Vagina (tissue), 2 donors: ENCODE data around the gene SGTA. TPM values are rescaled to one million over a fixed set of nuclear protein-coding genes. Genes with fewer than 3 reads are reported as not detected.

Source experiments
- DNase-seq, 2 donors: peaks; one replicate each; pipeline ENCODE4 v3.0.0-alpha.2; 2017; ENCODE audit errors: extremely low spot score in 2 of 2
- H3K27ac ChIP-seq: fragments of 200-600 bp; sonication (generic); one replicate; pipeline ENCODE4 v1.5.1; 2019
- H3K27me3 ChIP-seq: fragments of 200-600 bp; sonication (generic); one replicate; pipeline ENCODE4 v1.5.1; 2019
- H3K36me3 ChIP-seq, 2 donors: fragments of 200-600 bp; sonication (generic); one replicate each; pipeline ENCODE4 v1.5.1; 2017 to 2019
- H3K4me1 ChIP-seq: fragments of 200-600 bp; sonication (generic); one replicate; pipeline ENCODE4 v1.5.1; 2019
- H3K4me3 ChIP-seq, 2 donors: fragments of 200-600 bp; sonication (generic); 1 replicate in 1 of 2; 2 replicates in 1 of 2; pipeline ENCODE4 v1.5.1; 2016 to 2019
- H3K9me3 ChIP-seq: fragments of 200-600 bp; sonication (generic); one replicate; pipeline ENCODE4 v1.5.1; 2019
- POLR2A ChIP-seq, 2 donors: fragments of 450-650 bp; IDR thresholded peaks; one replicate each; pipeline ENCODE4 v1.6.1; 2017; ENCODE audit warnings: antibody characterized with exemption in 2 of 2, mild to moderate bottlenecking in 2 of 2, moderate library complexity in 2 of 2
- POLR2AphosphoS5 ChIP-seq, 2 donors: sonication (generic); formaldehyde crosslinking; IDR thresholded peaks; one replicate each; pipeline ENCODE4 v1.9.0; 2017; ENCODE audit warnings: antibody characterized with exemption in 2 of 2, mild to moderate bottlenecking in 2 of 2, low read depth in 1 of 2; ENCODE audit not compliant: insufficient read depth in 1 of 2
- intact Hi-C: fragments of 100-400 bp; cut with DNase I; formaldehyde crosslinking; loops from one replicate; pipeline ENCODE4 v1.15.1; 2023
- total RNA-seq: library from RNA; depleted of rRNA; stranded (reverse); fragments of >200 nt; gene quantifications from one replicate; pipeline ENCODE4 v1.2.3, GENCODE V29; 2016
- TF ChIP-seq, protein P1 (sequence below), 3 experiments: fragments of 450-650 bp in 2 of 3; fragments of 200-600 bp in 1 of 3; sonication (generic) in 1 of 3; IDR thresholded peaks; one replicate each; pipeline ENCODE4 v1.5.1; 2017 to 2019; ENCODE audit warnings: antibody characterized with exemption in 3 of 3, mild to moderate bottlenecking in 2 of 3, moderate library complexity in 2 of 3

Gene SGTA
- total RNA-seq, 1 donor from 2014 or later, result 58.4 TPM

DNA sequence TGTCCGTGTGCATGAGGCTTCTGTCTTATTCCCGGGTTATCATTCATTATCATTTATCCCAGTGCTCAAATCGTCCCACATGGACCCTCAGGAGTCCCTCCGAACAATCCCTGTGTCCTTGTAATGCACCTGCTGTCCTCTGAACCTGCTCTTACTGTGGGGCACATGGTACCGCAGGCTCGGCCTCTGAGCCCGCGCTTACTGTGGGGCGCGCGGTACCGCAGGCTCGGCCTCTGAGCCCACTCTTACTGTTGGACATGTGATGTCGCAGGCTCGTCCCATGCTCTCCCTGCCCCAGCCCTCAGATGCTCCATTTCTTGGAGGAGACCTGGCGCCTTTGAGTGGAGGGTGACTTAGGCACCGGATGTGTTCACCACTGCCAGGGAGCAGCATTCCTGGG, 19.8 kb upstream of the SGTA start:
- Histone ChIP-seq H3K9me3 (no peaks in the 10 kb centered on the region), H3K36me3 (peaks cover 0 to 50% of the 10 kb centered on the region in 2 donors), H3K27me3 (no peaks in the 10 kb centered on the region), H3K4me3 (no peak overlapping the region), H3K4me1 (no peaks in the 10 kb centered on the region), H3K27ac (no peak overlapping the region)
- DNase-seq, result no peak
- TF ChIP-seq POLR2A (IDR thresholded peaks at IDR 0.05), result no peak
- TF ChIP-seq POLR2AphosphoS5 (IDR thresholded peaks at IDR 0.05; ENCODE audit: insufficient read depth in 1 of 2, low read depth in 1 of 2), result no peak
- TF ChIP-seq, protein P1, sequence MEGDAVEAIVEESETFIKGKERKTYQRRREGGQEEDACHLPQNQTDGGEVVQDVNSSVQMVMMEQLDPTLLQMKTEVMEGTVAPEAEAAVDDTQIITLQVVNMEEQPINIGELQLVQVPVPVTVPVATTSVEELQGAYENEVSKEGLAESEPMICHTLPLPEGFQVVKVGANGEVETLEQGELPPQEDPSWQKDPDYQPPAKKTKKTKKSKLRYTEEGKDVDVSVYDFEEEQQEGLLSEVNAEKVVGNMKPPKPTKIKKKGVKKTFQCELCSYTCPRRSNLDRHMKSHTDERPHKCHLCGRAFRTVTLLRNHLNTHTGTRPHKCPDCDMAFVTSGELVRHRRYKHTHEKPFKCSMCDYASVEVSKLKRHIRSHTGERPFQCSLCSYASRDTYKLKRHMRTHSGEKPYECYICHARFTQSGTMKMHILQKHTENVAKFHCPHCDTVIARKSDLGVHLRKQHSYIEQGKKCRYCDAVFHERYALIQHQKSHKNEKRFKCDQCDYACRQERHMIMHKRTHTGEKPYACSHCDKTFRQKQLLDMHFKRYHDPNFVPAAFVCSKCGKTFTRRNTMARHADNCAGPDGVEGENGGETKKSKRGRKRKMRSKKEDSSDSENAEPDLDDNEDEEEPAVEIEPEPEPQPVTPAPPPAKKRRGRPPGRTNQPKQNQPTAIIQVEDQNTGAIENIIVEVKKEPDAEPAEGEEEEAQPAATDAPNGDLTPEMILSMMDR (IDR thresholded peaks at IDR 0.05), result no peak
- intact Hi-C loops, result no loop called here

DNA sequence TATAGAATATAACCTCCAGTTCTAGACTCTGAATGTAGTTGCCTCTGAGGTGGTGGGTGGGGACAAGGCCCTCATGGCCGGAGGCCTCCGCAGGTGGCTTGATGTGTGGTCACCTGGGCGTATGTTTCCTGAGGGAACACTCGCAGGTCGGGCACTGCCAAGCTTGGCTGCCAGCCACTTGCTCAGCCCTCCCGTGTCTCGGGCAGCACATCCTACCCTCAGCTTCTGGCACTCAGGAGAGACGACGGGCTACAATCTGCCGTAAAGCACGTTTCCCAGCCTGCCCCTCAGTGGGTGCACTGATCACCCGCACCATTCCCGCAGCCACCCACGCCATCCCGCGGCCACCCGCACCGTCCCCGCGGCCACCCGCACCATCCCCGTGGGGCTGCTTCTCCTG, 17.4 kb upstream of the SGTA start:
- Histone ChIP-seq H3K36me3 (peaks cover 0 to 39% of the 10 kb centered on the region in 2 donors), H3K4me1 (no peaks in the 10 kb centered on the region), H3K4me3 (no peak overlapping the region), H3K27me3 (no peaks in the 10 kb centered on the region), H3K9me3 (no peaks in the 10 kb centered on the region), H3K27ac (no peak overlapping the region)
- intact Hi-C loops, result no loop called here
- DNase-seq, result no peak
- TF ChIP-seq, protein P1 (IDR thresholded peaks at IDR 0.05), result no peak
- TF ChIP-seq POLR2A (IDR thresholded peaks at IDR 0.05), result no peak
- no peak for TF ChIP-seq POLR2AphosphoS5 (IDR thresholded peaks at IDR 0.05; ENCODE audit: insufficient read depth in 1 of 2, low read depth in 1 of 2)

DNA sequence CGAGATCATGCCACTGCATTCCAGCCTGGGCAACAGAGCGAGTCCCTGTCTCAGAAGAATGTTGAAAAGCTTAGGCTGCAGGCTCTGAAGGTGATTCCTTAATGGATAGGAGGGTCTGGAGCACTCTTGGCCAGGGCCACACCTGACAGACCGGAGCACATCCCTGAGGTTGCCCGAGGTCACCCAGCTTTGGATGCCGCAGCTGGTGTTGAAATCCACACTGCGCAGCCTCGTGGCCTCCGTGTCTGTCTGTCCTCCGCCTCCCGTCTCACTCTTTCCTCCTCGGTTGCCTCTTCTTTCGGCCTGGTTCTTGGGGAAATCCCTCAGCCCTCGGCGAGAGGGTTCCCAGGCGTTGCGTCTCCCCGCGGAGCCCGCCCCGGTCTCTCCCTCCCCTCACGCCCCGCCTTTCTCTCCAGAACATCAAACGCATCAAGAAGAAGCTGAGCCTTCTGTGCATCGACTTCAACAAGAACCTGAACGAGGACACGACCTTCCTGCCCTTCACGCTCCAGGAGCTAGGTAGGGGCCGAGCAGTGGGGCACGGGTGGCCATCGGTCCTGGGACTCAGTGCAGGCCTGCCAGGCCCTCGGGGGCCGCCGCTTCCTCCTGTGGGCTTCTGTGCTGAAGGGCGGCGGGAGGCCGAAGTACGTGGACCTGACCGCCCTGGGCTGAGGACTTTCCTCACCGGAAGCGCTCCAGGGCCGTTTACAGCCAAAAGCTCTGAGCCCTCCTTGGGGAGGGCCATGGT, 16.4 kb upstream of the SGTA start:
- TF ChIP-seq POLR2A (IDR thresholded peaks at IDR 0.05) (no peak), POLR2AphosphoS5 (IDR thresholded peaks at IDR 0.05; ENCODE audit: insufficient read depth in 1 of 2, low read depth in 1 of 2) (no peak)
- TF ChIP-seq, protein P1 (IDR thresholded peaks at IDR 0.05), result no peak
- peaks cover 0 to 38% of the 10 kb centered on the region in 2 donors for H3K36me3 ChIP-seq
- H3K4me1 ChIP-seq, result no peaks in the 10 kb centered on the region
- H3K4me3 ChIP-seq, result no peak overlapping the region
- DNase-seq, result no peak
- no peaks in the 10 kb centered on the region for H3K9me3 ChIP-seq
- intact Hi-C loops, result no loop called here
- H3K27ac ChIP-seq, result no peak overlapping the region
- no peaks in the 10 kb centered on the region for H3K27me3 ChIP-seq

DNA sequence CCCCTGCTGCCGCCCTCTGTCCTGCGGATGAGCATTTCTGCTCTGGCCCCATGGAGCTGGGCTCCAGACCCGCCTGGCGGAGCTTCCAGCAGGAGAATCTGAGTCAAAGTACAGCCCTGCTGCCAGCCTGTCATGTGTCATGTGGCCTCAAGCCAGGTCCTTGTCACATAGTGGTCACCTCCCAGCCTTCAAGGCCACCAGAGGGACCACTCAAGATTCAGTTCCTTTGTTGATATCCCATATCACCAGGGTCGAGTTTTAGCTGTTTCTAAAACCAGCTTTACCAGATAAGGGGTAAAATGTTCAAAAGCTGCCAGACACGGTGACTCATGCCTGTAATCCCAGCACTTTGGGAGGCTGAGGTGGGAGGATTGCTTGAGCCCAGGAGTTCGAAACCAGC, 15.7 kb upstream of the SGTA start:
- TF ChIP-seq POLR2AphosphoS5 (IDR thresholded peaks at IDR 0.05; ENCODE audit: insufficient read depth in 1 of 2, low read depth in 1 of 2) (no peak), POLR2A (IDR thresholded peaks at IDR 0.05) (no peak)
- TF ChIP-seq, protein P1 (IDR thresholded peaks at IDR 0.05), result no peak
- no peaks in the 10 kb centered on the region for H3K9me3 ChIP-seq
- no peak overlapping the region for H3K4me3 ChIP-seq
- no peak for DNase-seq
- no peak overlapping the region for H3K27ac ChIP-seq
- no peaks in the 10 kb centered on the region for H3K27me3 ChIP-seq
- H3K4me1 ChIP-seq, result no peaks in the 10 kb centered on the region
- intact Hi-C loops, result no loop called here
- H3K36me3 ChIP-seq, result peaks cover 0 to 37% of the 10 kb centered on the region in 2 donors

DNA sequence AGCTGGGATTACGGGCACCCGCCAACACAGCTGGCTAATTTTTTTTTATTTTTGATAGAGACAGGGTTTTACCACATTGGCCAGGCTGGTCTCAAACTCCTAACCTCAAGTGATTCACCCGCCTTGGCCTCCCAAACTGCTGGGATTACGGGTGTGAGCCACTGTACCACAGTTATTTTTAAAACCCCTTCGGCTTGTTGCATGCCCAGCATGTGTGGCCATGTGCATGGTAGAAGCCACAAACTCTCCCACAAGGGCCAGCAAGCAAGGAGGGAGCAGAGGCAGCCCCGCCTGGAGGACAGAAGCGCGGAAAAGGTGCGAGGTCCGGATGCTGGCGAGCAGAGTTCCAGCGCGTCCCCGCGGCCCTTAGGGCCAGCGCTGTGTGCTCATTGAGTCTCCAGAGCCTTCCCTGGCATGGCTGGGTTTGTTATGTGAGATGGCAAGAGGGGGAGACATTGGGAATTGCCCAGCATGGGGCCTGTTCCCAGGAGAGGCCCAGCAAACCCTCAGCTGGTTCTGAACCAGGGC, 15.1 kb upstream of the SGTA start:
- Histone ChIP-seq H3K4me3 (no peak overlapping the region), H3K36me3 (peaks cover 0 to 37% of the 10 kb centered on the region in 2 donors), H3K4me1 (no peaks in the 10 kb centered on the region), H3K9me3 (no peaks in the 10 kb centered on the region), H3K27ac (no peak overlapping the region), H3K27me3 (no peaks in the 10 kb centered on the region)
- intact Hi-C loops, result no loop called here
- no peak for DNase-seq
- TF ChIP-seq, protein P1 (IDR thresholded peaks at IDR 0.05), result no peak
- no peak for TF ChIP-seq POLR2A (IDR thresholded peaks at IDR 0.05)
- no peak for TF ChIP-seq POLR2AphosphoS5 (IDR thresholded peaks at IDR 0.05; ENCODE audit: insufficient read depth in 1 of 2, low read depth in 1 of 2)
